Measurements from ENCODE around the gene PRKCD.

PRKCD gene

GRCh38 chr3:53154881-53155285 is 6.1 kb upstream of the PRKCD start:
- Histone ChIP-seq H3K27ac (ENCODE audit: low read depth in 2 of 2, low read length in 2 of 2) (peak overlapping the region; percentile 89 to 91), H3K4me1 (ENCODE audit: control insufficient read depth in 2 of 2, insufficient read depth in 2 of 2, low read length in 2 of 2) (peaks cover 78 to 95% of the 10 kb centered on the region in 2 donors), H3K9ac (ENCODE audit: low read depth in 1 of 2, low read length in 2 of 2) (peak overlapping the region in 1 of 2 donors; percentile 67), H3K9me3 (ENCODE audit: control insufficient read depth in 2 of 2, low read length in 2 of 2) (no peaks in the 10 kb centered on the region), H3K36me3 (ENCODE audit: control insufficient read depth in 2 of 2, insufficient read depth in 2 of 2, low read length in 2 of 2) (no peaks in the 10 kb centered on the region), H3K27me3 (ENCODE audit: control insufficient read depth in 2 of 2, insufficient read depth in 2 of 2, low read length in 2 of 2) (no peaks in the 10 kb centered on the region), H3K4me3 (ENCODE audit: low read length in 2 of 2) (no peak overlapping the region)

GRCh38 chr3:53155760-53156159 is 5.2 kb upstream of the PRKCD start:
- Histone ChIP-seq H3K27ac (ENCODE audit: low read depth in 2 of 2, low read length in 2 of 2) (peak overlapping the region; percentile 89 to 91), H3K36me3 (ENCODE audit: control insufficient read depth in 2 of 2, insufficient read depth in 2 of 2, low read length in 2 of 2) (no peaks in the 10 kb centered on the region), H3K9me3 (ENCODE audit: control insufficient read depth in 2 of 2, low read length in 2 of 2) (no peaks in the 10 kb centered on the region), H3K4me1 (ENCODE audit: control insufficient read depth in 2 of 2, insufficient read depth in 2 of 2, low read length in 2 of 2) (peaks cover 77 to 95% of the 10 kb centered on the region in 2 donors), H3K4me3 (ENCODE audit: low read length in 2 of 2) (peak overlapping the region; percentile 48 to 56), H3K9ac (ENCODE audit: low read depth in 1 of 2, low read length in 2 of 2) (peak overlapping the region; percentile 47 to 67), H3K27me3 (ENCODE audit: control insufficient read depth in 2 of 2, insufficient read depth in 2 of 2, low read length in 2 of 2) (no peaks in the 10 kb centered on the region)

- H3K4me3 ChIP-seq (ENCODE audit: low read length in 2 of 2) = peak overlapping the region; percentile 48 to 56
- H3K9ac ChIP-seq (ENCODE audit: low read depth in 1 of 2, low read length in 2 of 2) = peak overlapping the region; percentile 24 to 67
- H3K36me3 ChIP-seq (ENCODE audit: control insufficient read depth in 2 of 2, insufficient read depth in 2 of 2, low read length in 2 of 2) = no peaks in the 10 kb centered on the region
- H3K9me3 ChIP-seq (ENCODE audit: control insufficient read depth in 2 of 2, low read length in 2 of 2) = no peaks in the 10 kb centered on the region
- H3K27ac ChIP-seq (ENCODE audit: low read depth in 2 of 2, low read length in 2 of 2) = peak overlapping the region; percentile 94
- peaks cover 74 to 90% of the 10 kb centered on the region in 2 donors for H3K4me1 ChIP-seq (ENCODE audit: control insufficient read depth in 2 of 2, insufficient read depth in 2 of 2, low read length in 2 of 2)
- H3K27me3 ChIP-seq (ENCODE audit: control insufficient read depth in 2 of 2, insufficient read depth in 2 of 2, low read length in 2 of 2) = no peaks in the 10 kb centered on the region
Measured at GRCh38 chr3:53156368-53156834, 4.6 kb upstream of the PRKCD start.

GRCh38 chr3:53157974-53158580 is 2.9 kb upstream of the PRKCD start:
- Histone ChIP-seq H3K27me3 (ENCODE audit: control insufficient read depth in 2 of 2, insufficient read depth in 2 of 2, low read length in 2 of 2) (no peaks in the 10 kb centered on the region), H3K9me3 (ENCODE audit: control insufficient read depth in 2 of 2, low read length in 2 of 2) (no peaks in the 10 kb centered on the region), H3K36me3 (ENCODE audit: control insufficient read depth in 2 of 2, insufficient read depth in 2 of 2, low read length in 2 of 2) (no peaks in the 10 kb centered on the region), H3K27ac (ENCODE audit: low read depth in 2 of 2, low read length in 2 of 2) (peak overlapping the region; percentile 94), H3K4me1 (ENCODE audit: control insufficient read depth in 2 of 2, insufficient read depth in 2 of 2, low read length in 2 of 2) (peaks cover 69 to 80% of the 10 kb centered on the region in 2 donors), H3K9ac (ENCODE audit: low read depth in 1 of 2, low read length in 2 of 2) (peak overlapping the region in 1 of 2 donors; percentile 18), H3K4me3 (ENCODE audit: low read length in 2 of 2) (no peak overlapping the region)

- Histone ChIP-seq H3K27ac (ENCODE audit: low read depth in 2 of 2, low read length in 2 of 2) (peak overlapping the region; percentile 94), H3K4me3 (ENCODE audit: low read length in 2 of 2) (peak overlapping the region; percentile 1 to 33), H3K9me3 (ENCODE audit: control insufficient read depth in 2 of 2, low read length in 2 of 2) (no peaks in the 10 kb centered on the region), H3K27me3 (ENCODE audit: control insufficient read depth in 2 of 2, insufficient read depth in 2 of 2, low read length in 2 of 2) (no peaks in the 10 kb centered on the region), H3K9ac (ENCODE audit: low read depth in 1 of 2, low read length in 2 of 2) (peak overlapping the region in 1 of 2 donors; percentile 45), H3K36me3 (ENCODE audit: control insufficient read depth in 2 of 2, insufficient read depth in 2 of 2, low read length in 2 of 2) (no peaks in the 10 kb centered on the region), H3K4me1 (ENCODE audit: control insufficient read depth in 2 of 2, insufficient read depth in 2 of 2, low read length in 2 of 2) (peaks cover 72 to 80% of the 10 kb centered on the region in 2 donors)
Measured at GRCh38 chr3:53158765-53159155, 2.2 kb upstream of the PRKCD start.

GRCh38 chr3:53159156-53160060 is 1.6 kb upstream of the PRKCD start:
- no peaks in the 10 kb centered on the region for H3K9me3 ChIP-seq (ENCODE audit: control insufficient read depth in 2 of 2, low read length in 2 of 2)
- peaks cover 68 to 73% of the 10 kb centered on the region in 2 donors for H3K4me1 ChIP-seq (ENCODE audit: control insufficient read depth in 2 of 2, insufficient read depth in 2 of 2, low read length in 2 of 2)
- peak overlapping the region; percentile 51 to 69 for H3K4me3 ChIP-seq (ENCODE audit: low read length in 2 of 2)
- H3K27me3 ChIP-seq (ENCODE audit: control insufficient read depth in 2 of 2, insufficient read depth in 2 of 2, low read length in 2 of 2) = no peaks in the 10 kb centered on the region
- peak overlapping the region; percentile 94 for H3K27ac ChIP-seq (ENCODE audit: low read depth in 2 of 2, low read length in 2 of 2)
- H3K9ac ChIP-seq (ENCODE audit: low read depth in 1 of 2, low read length in 2 of 2) = peak overlapping the region; percentile 78 to 83
- H3K36me3 ChIP-seq (ENCODE audit: control insufficient read depth in 2 of 2, insufficient read depth in 2 of 2, low read length in 2 of 2) = no peaks in the 10 kb centered on the region

- Histone ChIP-seq H3K9me3 (ENCODE audit: control insufficient read depth in 2 of 2, low read length in 2 of 2) (no peaks in the 10 kb centered on the region), H3K27ac (ENCODE audit: low read depth in 2 of 2, low read length in 2 of 2) (peak overlapping the region; percentile 94), H3K9ac (ENCODE audit: low read depth in 1 of 2, low read length in 2 of 2) (peak overlapping the region; percentile 78 to 83), H3K27me3 (ENCODE audit: control insufficient read depth in 2 of 2, insufficient read depth in 2 of 2, low read length in 2 of 2) (no peaks in the 10 kb centered on the region), H3K4me1 (ENCODE audit: control insufficient read depth in 2 of 2, insufficient read depth in 2 of 2, low read length in 2 of 2) (peaks cover 60 to 69% of the 10 kb centered on the region in 2 donors), H3K36me3 (ENCODE audit: control insufficient read depth in 2 of 2, insufficient read depth in 2 of 2, low read length in 2 of 2) (peaks cover under 1 to 3% of the 10 kb centered on the region in 2 donors), H3K4me3 (ENCODE audit: low read length in 2 of 2) (peak overlapping the region; percentile 69 to 71)
Measured at GRCh38 chr3:53160061-53160659, 849 bp upstream of the PRKCD start.

- Histone ChIP-seq H3K4me1 (ENCODE audit: control insufficient read depth in 2 of 2, insufficient read depth in 2 of 2, low read length in 2 of 2) (peaks cover 58 to 63% of the 10 kb centered on the region in 2 donors), H3K9ac (ENCODE audit: low read depth in 1 of 2, low read length in 2 of 2) (peak overlapping the region; percentile 87 to 97), H3K4me3 (ENCODE audit: low read length in 2 of 2) (peak overlapping the region; percentile 65 to 86)
Measured at GRCh38 chr3:53161450-53161819, 426 bp downstream of the PRKCD start.

GRCh38 chr3:53161820-53162671 is 1.0 kb downstream of the PRKCD start:
- Histone ChIP-seq H3K4me3 (ENCODE audit: low read length in 2 of 2) (peak overlapping the region; percentile 65 to 86), H3K9ac (ENCODE audit: low read depth in 1 of 2, low read length in 2 of 2) (peak overlapping the region; percentile 87 to 97), H3K4me1 (ENCODE audit: control insufficient read depth in 2 of 2, insufficient read depth in 2 of 2, low read length in 2 of 2) (peaks cover 59 to 63% of the 10 kb centered on the region in 2 donors), H3K9me3 (ENCODE audit: control insufficient read depth in 2 of 2, low read length in 2 of 2) (no peaks in the 10 kb centered on the region), H3K36me3 (ENCODE audit: control insufficient read depth in 2 of 2, insufficient read depth in 2 of 2, low read length in 2 of 2) (peaks cover 9 to 15% of the 10 kb centered on the region in 2 donors), H3K27ac (ENCODE audit: low read depth in 2 of 2, low read length in 2 of 2) (peak overlapping the region; percentile 92 to 94), H3K27me3 (ENCODE audit: control insufficient read depth in 2 of 2, insufficient read depth in 2 of 2, low read length in 2 of 2) (no peaks in the 10 kb centered on the region)

More at GRCh38 chr3:53161450-53161819, 426 bp downstream of the PRKCD start:
- H3K27ac ChIP-seq (ENCODE audit: low read depth in 2 of 2, low read length in 2 of 2) = peak overlapping the region; percentile 92 to 94
- no peaks in the 10 kb centered on the region for H3K9me3 ChIP-seq (ENCODE audit: control insufficient read depth in 2 of 2, low read length in 2 of 2)
- peaks cover 8 to 14% of the 10 kb centered on the region in 2 donors for H3K36me3 ChIP-seq (ENCODE audit: control insufficient read depth in 2 of 2, insufficient read depth in 2 of 2, low read length in 2 of 2)
- H3K27me3 ChIP-seq (ENCODE audit: control insufficient read depth in 2 of 2, insufficient read depth in 2 of 2, low read length in 2 of 2) = no peaks in the 10 kb centered on the region

Data from mucosa of rectum (tissue), 2 donors.